ENCODE data around the gene SMNDC1.
A peak's percentile ranks its signal among the peaks of the same experiment; 100 is the strongest.
"Not testable (repeated sequence)": the region's sequence is repeated elsewhere in the genome, so short reads cannot be mapped to it uniquely, and the experiment has no call there.

Gene SMNDC1

DNA sequence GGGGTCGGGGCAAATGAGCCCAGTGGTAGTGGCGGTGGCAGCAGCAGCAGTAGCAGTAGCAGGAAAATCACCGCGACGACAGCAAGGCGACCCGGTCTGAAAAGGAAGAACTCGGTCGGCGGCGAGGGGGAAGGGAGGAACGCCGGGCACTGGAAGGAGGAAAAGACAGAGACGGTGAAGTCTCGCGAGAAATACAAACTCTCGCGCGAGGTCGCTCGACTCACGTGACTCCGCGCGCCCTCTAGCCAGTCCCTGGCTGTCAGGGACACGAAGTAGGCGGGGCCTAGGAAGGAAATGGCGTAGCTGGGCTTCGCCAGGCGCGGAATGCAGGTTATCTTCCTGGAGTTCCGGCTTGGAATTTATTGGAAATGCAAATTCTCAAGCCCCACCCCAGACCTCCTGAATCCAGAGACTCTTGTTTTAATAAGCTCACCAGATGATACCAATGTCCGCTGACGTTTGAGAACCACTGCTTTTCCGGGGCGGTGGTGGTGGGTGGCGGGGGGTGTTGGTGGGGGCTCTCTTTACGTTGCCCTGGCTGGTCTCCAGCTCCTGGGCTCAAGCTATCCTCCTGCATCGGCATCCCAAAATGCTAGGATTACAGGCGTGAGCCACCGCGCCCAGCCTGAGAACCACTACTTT lies at the start of gene SMNDC1:
Gene SMNDC1 (minus strand): TSS at position 141 of the 642 bp plus-strand sequence. CDS start 1,333 bp downstream, outside the sequence.
- peak; percentile 90 to 95 (median 91) for DNase-seq

DNA sequence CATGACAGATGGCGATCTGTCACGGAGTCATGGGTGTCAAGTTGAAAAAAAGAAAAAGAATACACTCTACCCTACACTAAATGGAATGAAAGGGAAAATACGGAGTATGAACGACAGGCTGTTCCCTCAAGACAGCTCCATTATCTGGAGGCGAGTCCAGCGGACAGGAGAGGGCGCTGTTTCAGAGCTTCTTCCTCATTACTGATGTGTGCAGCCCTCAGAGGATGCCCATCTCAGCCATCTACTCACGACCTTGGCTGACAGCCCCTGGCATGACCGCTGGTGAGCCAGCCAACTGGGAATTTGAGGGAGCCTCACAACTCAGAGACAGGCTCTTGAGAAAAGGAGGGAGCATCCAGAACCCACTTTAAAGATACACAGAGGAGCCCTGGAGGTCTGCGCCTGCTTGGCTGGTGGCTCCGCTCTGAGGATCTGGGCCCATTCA lies 49.6 kb upstream of the SMNDC1 start:
- DNase-seq = peak; percentile 39 to 64 (median 54)

DNA sequence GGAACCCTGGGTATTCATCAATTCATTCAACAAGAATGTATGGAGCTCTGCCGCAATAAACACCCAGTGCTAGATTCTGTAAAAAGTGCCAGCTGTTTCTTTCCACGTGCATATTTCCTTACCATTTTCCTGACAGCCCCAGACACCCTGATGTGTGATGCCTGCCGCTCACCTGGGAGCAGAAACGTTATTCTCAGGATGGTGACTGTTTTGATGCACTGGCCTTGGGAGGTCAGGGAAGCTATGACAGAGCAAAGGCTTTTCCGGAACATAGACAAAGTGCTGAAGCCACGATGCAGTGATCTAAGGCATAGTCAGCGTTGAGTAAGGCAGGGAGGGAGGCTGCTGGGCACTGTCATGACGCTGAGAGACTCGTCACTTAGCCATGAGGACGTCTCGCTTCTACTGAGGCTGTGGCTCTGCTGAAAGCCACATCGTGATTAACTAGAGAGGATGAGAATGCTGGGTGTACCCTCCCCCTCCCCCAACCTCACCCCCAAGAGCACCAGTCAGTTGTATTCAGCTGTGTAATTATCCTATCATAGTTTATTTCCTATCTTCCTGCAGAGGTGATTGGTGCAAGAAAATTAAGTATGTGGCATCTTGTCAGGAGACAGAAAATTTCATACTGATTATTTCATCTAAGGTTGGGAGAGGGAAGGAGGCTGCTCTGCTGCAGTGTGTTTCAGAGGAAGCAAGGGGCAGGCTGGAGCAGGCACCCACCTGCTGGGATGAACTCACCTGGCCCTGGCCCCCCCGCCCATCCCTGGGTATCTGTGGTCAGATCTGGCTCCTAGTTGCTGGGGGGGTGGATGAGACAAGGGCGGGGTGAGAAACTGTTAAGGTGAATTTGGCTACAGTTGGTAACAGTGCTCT lies 48.8 kb upstream of the SMNDC1 start:
- peak in 1 of 4 experiments; percentile 43 for DNase-seq

DNA sequence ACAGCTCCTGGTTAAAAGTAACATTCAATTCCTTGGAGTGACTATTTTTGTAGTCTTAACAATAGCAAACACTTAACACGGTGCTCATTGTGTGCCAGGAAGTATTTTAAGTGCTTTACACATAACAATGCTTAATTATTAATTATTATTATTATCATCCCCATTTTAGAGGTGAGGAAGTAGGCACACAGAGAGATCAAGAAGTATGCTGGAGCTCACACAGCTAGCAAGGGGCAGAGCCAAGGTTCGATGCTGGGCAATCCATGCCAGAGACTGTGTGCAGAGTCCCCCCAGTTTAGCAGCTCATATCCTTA lies 48.2 kb upstream of the SMNDC1 start:
- no peak for DNase-seq

DNA sequence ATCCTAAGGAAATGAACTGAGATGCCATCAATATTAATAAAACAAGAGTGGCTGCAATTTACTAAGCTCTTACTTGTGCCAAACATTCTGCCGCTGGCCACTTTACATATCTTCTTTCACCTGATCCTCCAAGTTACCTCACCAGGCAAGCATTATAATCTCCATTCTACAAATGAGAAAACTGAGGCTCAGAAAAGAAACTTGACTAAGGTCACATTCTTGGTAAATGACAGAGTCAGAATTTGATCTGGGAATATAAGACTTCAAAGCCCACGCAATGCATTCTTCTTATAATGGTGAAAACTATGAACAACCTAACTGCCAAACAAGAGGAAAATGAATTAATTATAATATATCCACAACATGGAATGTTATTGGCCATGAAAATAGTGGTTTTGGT lies 46.1 kb upstream of the SMNDC1 start:
- DNase-seq = no peak

DNA sequence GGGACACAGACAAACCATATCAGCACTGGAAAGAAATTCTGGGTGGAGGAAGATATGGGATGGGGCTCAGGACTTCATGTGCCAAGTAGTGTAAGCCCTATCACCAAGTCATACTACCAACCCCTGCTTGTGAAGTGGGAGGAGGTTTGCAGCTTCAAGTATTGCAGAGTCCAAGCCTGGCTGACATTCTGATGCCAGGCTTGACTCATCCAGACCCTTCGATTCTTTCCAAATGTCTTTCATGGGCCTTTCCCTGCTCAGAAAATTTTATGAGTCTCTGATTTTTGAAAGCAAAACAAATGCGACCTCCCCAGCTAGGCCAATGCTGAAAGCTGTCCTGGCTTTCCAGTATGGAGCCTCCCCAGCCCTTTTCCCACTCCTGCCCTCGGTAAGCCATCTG lies 45.1 kb upstream of the SMNDC1 start:
- DNase-seq = no peak

DNA sequence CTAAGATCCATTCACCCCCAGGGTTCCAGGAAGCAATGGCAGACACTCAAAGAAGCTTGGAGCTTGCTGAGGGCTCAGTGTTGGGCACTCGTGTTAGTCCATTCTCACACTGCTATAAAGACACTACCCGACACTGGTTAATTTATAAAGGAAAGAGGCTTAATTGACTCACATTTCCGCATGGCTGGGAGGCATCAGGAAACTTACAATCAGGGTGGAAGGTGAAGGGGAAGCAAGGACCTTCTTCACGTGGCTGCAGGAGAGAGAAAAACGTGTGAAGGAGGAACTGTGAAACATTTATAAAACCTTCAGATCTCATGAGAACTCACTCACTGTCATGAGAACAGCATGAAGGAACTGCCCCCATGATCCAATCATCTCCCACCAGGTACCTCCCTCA lies 44.7 kb upstream of the SMNDC1 start:
- no peak for DNase-seq

DNA sequence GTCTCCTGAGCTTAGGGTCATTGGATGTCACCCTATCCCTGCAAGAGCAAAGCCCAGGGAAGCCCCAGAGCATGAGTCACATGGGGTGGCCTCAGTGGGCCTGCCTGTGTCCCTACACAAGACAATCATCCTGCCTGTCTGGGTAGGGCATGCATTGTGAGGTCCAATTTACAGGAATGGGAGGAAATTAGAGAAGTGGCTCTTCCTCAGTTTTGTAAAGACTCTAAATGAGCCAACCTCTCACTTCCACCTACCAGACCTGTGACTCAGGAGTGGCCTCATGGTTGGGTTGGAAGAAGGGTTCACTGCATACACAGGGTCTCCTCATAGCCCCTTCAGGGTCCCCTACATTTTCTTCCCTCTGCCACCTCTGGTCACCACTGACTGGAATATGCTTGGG lies 43.6 kb upstream of the SMNDC1 start:
- DNase-seq = no peak

DNA sequence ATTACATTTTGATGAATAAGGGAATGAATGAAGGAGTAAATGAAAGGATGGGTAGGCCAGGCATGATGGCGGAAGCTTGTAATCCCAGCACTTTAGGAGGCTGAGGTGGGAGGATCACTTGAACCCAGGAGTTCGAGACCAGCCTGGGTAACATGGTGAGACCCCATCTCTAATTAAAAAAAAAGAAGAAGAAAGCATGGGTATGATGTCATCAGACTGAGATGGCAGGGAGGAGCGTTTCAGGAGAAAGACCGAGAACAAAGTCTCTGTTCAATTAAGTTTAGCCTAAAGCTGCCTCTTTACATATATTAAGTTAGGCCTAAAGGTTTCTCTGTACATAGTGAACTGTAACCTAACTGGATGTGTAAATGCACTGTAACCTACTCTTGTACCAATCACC lies 42.2 kb upstream of the SMNDC1 start:
- DNase-seq = no peak

DNA sequence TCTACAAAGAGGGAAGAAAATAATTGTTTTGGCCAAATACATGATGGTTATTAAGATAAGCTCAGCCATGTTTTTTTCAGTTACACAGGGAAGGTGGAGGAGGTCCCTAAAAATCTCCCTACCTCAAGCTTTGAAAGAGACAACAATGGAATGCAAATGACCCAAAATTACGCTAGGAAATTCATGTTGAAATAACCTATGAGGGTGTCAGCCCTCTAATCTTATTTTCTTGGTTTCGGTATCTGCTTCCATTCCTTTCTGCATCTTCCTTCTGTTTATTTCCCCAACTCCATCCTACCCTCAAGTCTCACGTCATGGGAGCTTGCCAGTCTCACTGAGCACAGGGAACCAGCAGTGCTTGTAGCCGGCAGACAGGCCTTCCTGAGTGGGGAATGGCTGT lies 40.6 kb upstream of the SMNDC1 start:
- DNase-seq = no peak

DNA sequence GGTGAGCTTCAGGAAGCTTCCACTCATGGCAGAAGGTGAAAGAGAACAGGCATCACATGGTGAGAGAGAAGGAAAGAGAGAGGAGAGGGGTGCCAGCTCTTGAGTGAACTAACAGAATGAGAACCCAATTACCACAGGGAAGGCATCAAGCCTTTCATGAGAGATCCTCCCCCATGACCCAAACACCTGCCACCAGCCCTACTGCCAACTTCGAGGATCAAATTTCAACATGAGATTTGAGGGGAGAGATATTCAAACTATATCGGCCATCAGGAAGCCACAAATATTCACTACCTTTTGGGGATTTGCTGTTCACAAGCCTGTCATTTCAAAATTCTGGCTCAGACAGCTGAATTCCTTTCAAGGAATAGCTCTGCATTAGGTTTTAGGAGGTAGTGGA lies 39.9 kb upstream of the SMNDC1 start:
- DNase-seq = no peak

DNA sequence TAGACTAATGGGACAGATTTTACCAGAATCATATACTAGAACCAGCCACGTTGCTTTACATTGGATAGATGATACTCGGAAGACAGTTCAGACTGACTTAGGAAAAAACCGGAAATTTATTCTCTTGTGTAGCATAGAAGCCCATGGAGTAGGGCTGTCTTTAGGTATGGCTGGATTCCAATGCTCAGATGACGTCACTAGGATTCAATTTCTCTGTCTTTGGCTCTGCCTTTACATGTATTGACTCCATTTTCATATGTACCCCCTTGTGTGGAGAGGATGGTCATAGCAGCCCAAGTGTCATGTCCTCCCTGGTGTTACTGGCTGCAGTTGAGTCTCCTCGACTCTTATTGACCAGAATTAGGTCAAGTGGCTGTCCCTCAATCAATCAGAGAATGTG lies 39.2 kb upstream of the SMNDC1 start:
- DNase-seq = no peak

DNA sequence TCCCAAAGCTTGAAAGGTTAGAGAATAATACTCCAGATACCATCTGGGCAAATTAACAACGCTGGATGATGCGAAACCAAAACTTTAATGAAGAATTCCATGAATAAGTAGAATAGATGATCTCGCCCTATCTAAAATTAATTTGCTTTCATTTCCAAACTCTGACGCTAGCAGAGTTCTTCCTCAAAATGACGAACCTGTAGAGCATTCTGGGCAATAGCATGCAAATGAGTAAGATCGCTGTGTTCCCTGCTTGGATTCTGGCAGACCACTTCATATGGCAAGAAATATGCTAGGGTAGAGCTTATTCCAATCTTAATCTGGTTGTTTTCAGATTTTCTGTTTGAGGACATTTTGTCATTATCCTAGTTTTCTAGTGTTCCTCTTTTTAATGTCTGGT lies 36.1 kb upstream of the SMNDC1 start:
- DNase-seq = no peak

DNA sequence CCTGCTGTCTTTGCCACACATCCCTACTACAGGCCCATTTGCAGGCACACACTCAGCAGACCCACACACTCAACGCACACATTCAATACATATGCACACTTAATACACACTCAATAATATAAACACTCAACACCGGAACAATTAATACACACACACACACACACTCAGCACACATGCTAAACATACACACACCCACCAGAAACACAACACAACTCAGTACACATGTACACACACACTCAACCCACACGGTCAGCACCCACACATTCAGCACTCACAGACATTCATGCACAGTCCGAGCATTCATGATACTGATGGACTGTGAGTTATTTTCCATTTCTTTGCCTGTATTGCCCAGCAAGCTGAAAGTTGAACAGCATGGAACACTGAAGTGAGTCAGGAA lies 35.4 kb upstream of the SMNDC1 start:
- no peak for DNase-seq

DNA sequence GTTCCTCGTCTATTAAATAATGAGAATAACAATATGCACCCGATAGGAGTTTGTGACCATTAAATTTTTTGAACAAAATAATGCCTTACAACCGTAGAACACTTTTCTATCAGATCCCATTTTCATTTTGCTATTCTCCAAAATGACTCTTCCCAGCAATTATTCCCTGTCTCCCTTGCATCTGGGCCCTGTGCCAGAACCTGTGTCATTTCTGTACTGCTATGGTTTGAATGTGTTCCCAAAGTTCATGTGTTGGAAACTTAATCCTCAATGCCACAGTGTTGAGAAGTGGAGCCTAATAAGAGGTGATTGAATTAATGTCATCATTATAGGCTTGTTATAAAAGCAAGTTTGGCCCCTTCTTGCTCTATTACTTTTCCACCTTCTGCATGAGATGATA lies 33.2 kb upstream of the SMNDC1 start:
- no peak for DNase-seq

DNA sequence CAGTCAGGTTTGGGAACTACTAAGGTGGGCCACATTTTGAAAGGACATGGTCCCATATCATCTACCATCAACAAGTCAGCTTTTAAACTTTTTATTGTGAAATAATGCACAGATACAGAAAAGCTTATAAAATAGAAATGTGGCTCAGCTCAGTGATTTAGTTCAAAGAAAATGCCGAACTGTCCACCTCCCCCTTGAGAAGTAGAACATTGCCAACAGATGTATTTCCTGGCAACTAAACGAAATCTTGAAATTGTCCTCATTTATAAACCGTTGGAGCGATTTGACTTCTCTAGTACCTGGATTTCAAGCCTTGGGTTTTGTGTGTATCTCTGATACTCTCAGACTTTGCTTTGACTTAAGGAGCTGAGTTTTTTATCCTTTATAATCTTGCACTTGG lies 32.7 kb upstream of the SMNDC1 start:
- DNase-seq = no peak

DNA sequence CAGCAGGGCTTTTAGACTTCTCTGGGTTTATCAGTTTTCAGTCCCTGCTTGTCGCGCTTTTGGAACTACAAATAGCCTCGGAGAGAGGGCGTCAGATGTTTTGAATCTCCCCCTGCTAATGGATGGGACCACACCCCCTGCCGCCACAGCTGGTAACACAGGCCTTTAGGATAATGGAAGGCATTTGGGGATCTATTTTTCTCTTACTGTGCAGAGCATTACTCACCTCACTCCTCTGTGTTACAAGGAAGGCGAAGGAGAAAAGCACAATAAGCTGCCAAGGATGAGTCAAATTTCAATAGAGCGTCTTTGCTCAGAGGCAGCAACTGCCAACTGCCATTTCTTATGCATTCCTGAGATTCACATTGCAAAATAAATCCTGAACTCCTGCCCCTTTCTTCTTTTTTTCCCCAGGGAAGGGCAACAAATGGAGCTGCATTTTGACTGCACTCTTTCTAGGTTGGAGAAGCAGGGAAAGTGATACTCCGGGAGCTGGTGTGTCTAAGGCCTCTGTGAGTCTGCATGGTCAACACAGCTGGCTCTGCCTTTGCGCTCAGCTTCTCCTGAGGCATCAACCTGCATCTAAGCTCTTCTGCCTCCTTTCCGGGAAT lies 31.5 kb upstream of the SMNDC1 start:
- DNase-seq = no peak

DNA sequence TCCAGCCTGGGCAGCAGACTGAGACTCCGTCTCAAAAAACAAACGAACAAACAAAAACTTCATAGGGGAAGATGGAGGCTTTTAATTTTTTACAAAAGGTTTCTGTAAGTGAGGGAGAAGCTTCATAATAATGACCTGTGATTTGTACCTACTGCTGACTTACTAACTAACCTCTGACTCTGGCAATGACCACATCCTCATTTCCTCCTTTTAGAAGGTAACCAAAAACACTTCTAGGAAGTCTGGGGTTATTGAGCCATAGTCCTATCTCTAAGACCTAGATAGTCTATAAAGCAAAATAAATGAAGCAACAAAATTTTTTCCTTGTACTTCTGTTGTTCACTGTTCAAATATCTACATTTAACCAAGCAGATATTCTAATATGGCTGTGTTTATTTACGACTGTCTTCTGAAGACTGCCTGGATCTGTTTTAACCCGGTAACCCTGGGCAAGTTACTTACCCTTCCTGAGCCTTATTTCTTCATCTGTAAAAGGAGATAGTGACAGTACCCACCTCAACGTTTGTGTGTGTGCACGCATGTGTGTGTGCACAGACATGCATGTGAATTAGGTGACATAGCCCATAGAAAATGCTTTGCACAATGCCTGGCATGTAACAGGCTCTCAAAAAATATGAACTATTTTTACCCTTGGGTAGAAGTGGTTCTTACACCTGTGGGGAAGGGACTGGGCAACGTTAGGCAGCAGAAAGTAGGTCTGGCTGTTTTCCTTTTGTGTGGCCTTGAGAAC lies 30.8 kb upstream of the SMNDC1 start:
- no peak for DNase-seq

DNA sequence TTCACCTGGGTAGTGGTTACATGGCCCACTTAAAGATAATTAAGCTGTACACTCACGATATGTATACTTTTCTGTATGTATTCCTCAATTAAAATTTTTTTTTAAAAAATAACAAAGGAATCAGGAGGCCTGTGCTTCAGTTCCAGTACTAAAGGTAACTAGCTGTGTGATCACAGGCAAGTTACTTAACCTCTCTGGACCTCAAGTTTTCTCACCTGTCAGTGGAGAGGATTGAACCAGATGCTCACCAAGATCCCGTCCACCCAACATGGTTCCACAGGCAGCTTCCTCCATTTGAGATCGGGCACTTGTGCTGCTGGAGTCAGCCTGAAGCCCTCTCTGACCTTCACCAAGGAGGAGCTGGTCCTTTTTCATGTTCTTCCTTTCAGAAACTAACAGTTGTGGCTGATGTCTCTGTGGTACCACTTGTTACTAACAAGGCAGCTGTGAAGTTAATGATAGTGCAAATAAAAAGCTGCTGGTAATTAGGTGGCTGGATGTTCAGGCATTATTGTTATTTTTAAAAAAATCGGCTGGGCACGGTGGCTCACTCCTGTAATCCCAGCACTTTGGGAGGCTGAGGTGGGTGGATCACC lies 29.4 kb upstream of the SMNDC1 start:
- no peak for DNase-seq

DNA sequence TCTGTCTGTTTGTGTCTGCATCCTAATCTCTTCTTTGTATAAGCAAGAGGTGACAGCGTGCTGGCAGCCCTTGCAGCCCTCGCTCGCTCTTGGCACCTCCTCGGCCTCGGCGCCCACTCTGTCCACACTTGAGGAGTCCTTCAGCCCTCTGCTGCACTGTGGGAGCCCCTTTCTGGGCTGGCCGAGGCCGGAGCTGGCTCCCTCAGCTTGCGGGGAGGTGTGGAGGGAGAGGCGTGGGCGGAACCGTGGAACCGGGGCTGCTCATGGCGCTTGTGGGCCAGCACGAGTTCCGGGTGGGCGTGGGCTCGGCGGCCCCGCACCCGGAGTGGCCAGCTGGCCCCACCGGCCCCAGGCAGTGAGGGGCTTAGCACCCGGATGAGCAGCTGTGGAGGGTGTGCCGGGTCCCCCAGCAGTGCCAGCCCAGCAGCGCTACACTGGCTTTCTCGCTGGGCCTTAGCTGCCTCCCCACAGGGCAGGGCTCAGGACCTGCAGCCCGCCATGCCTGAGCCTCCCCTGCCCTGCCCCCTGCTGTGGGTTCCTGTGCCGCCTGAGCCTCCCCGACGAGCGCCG lies 26.6 kb upstream of the SMNDC1 start:
- DNase-seq = not testable (repeated sequence)

DNA sequence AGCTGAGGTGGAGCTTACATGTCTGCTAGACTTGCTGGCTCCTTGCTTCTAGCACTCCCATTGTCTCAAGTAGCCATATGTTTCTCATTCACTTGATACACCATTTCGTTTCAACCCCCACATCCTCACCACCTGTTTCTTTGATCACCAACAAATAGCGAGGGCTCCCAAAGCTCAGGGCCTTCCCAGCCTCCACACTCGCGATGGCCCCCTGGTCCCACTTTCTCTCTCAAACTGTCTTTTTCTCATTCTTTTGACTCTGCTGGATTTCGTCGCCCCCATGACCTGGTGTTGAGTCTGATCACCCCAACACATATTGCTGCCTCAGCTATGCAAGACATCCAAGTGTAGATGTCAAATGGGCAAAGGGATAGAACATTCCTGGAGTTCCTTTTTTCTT lies 26.0 kb upstream of the SMNDC1 start:
- DNase-seq = no peak

DNA sequence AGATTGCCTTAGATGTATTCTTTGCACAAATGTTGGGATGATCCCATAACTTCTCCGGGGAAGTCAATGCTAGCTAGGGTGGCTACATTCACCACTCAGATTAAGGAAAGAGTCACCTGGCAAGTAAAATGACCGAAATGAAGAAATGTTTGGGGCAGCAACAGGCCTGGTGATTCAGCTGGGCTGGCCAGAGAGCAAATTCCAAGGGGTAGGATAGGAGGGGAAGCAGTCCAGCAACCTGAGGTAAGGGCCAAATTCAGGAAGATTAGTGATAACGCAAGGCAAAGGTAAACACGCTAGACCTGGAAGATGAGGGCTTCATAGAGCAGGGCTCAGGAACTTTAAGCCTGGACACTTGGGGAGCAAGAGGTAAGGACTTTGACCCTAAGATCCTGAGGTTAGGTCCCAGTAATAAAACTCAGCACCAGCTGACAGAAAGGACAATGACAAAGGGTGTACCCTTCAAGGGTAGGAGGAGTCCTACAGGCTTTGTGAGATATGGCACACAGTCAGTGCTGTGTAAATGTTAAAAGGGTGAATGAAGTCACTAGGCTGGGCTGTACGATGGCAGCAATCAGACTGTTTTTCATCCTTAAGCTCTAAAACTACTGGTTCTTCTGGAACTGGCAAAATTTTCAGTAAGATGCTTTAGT lies 22.7 kb upstream of the SMNDC1 start:
- no peak for DNase-seq

All from activated CD4-positive, CD25-positive, alpha-beta regulatory T cell (primary cell).